GM23248 (cell line): ENCODE data around the gene LKAAEAR1.

Experiments
- EZH2 ChIP-seq: fragments of 200-600 bp; sonication (generic); IDR thresholded peaks from 2 replicates; pipeline ENCODE4 v1.6.1; 2018; ENCODE audit warnings: antibody characterized with exemption, mild to moderate bottlenecking; ENCODE audit not compliant: insufficient read depth, poor library complexity, severe bottlenecking
- EZH2phosphoT487 ChIP-seq: fragments of 200-600 bp; sonication (generic); IDR thresholded peaks from 2 replicates; pipeline ENCODE4 v1.6.1; 2018; ENCODE audit warnings: antibody characterized with exemption, moderate library complexity, mild to moderate bottlenecking, low read depth; ENCODE audit not compliant: insufficient read depth

GRCh38 chr20:64106981-64107735, 23.0 kb upstream of the LKAAEAR1 start, which contains the start of gene NPBWR2:
- no peak for TF ChIP-seq EZH2
- TF ChIP-seq EZH2phosphoT487 = no peak
